Activated T-helper 1 cell treated with anti-CD3 and anti-CD28 coated beads, Interleukin-12 subunit alpha, Interleukin-12 subunit beta, Interleukin-2, Interleukin-4 antibody, amounts not matched to agents 30 ng/mL and 10 ng/mL and 1 ng/mL, durations not matched to agents 14 hours and 24 hours and 36 hours (primary cell): ENCODE data around the gene CHD3. TPM values are rescaled to one million over a fixed set of nuclear protein-coding genes. Genes with fewer than 3 reads are reported as not detected.
A peak's percentile ranks its signal among the peaks of the same experiment; 100 is the strongest.

Experiments used
- DNase-seq: peaks from one replicate; pipeline ENCODE4 v3.0.0; 2021; ENCODE audit warnings: low spot score
- H3K27ac Mint-ChIP-seq: one replicate; pipeline ENCODE4 v1.8.0; 2021; ENCODE audit warnings: mild to moderate bottlenecking, mixed read lengths
- H3K27me3 Mint-ChIP-seq: one replicate; pipeline ENCODE4 v1.8.0; 2022; ENCODE audit warnings: mild to moderate bottlenecking, moderate library complexity, mixed read lengths; ENCODE audit not compliant: insufficient read depth
- H3K36me3 Mint-ChIP-seq: one replicate; pipeline ENCODE4 v1.8.0; 2021; ENCODE audit warnings: low read depth, mixed read lengths
- H3K4me1 Mint-ChIP-seq: one replicate; pipeline ENCODE4 v1.8.0; 2021; ENCODE audit warnings: low read depth, mixed read lengths
- H3K4me3 Mint-ChIP-seq: one replicate; pipeline ENCODE4 v1.8.0; 2021; ENCODE audit warnings: mild to moderate bottlenecking, moderate library complexity, mixed read lengths
- H3K9me3 Mint-ChIP-seq: one replicate; pipeline ENCODE4 v1.8.0; 2021; ENCODE audit warnings: mixed read lengths
- intact Hi-C: fragments of 100-400 bp; cut with micrococcal nuclease; formaldehyde crosslinking; loops from one replicate; pipeline ENCODE4 v1.15.1; 2024
- total RNA-seq: library from RNA; stranded (reverse); gene quantifications from 2 replicates; pipeline ENCODE4 v1.2.3, GENCODE V29; 2022

The CHD3 gene
- total RNA-seq, 1 donor from 2014 or later: 125 TPM

DNA sequence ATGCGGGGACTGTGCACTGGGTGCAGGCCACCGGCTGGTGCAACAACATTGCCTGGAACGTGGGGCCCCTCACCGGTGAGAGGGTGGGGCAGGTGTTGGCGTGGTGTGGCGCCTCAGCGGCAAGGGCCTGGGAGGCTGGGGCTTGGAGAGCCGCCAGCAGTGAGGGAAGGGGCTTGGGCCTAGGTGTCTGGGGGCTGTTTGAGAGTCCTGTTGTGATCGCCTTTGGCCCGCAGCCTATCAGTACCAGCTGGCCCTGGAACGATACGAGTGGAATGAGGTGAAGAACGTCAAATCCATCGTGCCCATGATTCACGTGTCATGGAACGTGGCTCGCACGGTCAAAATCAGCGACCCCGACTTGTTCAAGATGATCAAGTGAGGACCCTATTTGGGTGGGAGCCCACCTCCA lies 36.3 kb upstream of the CHD3 start:
- intact Hi-C loops: loop anchor here (10.0 kb wide), 1 partner anchor 837 kb away; the partner anchor contains the start of gene RNASEK
- Mint-ChIP-seq H3K36me3 (peaks cover 45% of the 10 kb centered on the region), H3K27ac (no peak overlapping the region), H3K4me3 (peak overlapping the region; percentile 65), H3K9me3 (no peaks in the 10 kb centered on the region), H3K4me1 (peaks cover 13% of the 10 kb centered on the region), H3K27me3 (no peaks in the 10 kb centered on the region)
- no peak for DNase-seq

DNA sequence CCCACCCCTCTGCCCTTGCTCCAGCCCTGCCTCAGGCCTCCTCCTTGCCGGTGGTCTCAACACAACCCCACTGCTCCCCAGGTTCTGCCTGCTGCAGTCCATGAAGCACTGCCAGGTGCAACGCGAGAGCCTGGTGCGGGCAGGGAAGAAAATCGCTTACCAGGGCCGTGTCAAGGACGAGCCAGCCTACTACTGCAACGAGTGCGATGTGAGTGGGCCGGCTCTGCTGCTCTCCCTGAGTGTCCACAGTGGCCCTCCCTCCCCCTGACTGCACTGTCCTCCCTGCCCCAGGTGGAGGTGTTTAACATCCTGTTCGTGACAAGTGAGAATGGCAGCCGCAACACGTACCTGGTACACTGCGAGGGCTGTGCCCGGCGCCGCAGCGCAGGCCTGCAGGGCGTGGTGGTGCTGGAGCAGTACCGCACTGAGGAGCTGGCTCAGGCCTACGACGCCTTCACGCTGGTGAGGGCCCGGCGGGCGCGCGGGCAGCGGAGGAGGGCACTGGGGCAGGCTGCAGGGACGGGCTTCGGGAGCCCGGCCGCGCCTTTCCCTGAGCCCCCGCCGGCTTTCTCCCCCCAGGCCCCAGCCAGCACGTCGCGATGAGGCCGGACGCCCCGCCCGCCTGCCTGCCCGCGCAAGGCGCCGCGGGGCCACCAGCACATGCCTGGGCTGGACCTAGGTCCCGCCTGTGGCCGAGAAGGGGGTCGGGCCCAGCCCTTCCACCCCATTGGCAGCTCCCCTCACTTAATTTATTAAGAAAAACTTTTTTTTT lies 35.5 kb upstream of the CHD3 start:
- Mint-ChIP-seq H3K27ac (no peak overlapping the region), H3K27me3 (no peaks in the 10 kb centered on the region), H3K9me3 (no peaks in the 10 kb centered on the region), H3K4me3 (no peak overlapping the region), H3K4me1 (peaks cover 13% of the 10 kb centered on the region), H3K36me3 (peaks cover 44% of the 10 kb centered on the region)
- DNase-seq: no peak
- intact Hi-C loops: loop anchor here (10.0 kb wide), 1 partner anchor 838 kb away; the partner anchor contains the start of gene RNASEK

DNA sequence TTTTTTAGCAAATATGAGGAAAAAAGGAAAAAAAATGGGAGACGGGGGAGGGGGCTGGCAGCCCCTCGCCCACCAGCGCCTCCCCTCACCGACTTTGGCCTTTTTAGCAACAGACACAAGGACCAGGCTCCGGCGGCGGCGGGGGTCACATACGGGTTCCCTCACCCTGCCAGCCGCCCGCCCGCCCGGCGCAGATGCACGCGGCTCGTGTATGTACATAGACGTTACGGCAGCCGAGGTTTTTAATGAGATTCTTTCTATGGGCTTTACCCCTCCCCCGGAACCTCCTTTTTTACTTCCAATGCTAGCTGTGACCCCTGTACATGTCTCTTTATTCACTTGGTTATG lies 34.9 kb upstream of the CHD3 start:
- H3K27me3 Mint-ChIP-seq: no peaks in the 10 kb centered on the region
- no peaks in the 10 kb centered on the region for H3K9me3 Mint-ChIP-seq
- DNase-seq: no peak
- H3K27ac Mint-ChIP-seq: no peak overlapping the region
- peak overlapping the region; percentile 15 for H3K4me3 Mint-ChIP-seq
- H3K36me3 Mint-ChIP-seq: peaks cover 41% of the 10 kb centered on the region
- intact Hi-C loops: loop anchor here (10.0 kb wide), 1 partner anchor 839 kb away; the partner anchor contains the start of gene RNASEK
- H3K4me1 Mint-ChIP-seq: peaks cover 13% of the 10 kb centered on the region

DNA sequence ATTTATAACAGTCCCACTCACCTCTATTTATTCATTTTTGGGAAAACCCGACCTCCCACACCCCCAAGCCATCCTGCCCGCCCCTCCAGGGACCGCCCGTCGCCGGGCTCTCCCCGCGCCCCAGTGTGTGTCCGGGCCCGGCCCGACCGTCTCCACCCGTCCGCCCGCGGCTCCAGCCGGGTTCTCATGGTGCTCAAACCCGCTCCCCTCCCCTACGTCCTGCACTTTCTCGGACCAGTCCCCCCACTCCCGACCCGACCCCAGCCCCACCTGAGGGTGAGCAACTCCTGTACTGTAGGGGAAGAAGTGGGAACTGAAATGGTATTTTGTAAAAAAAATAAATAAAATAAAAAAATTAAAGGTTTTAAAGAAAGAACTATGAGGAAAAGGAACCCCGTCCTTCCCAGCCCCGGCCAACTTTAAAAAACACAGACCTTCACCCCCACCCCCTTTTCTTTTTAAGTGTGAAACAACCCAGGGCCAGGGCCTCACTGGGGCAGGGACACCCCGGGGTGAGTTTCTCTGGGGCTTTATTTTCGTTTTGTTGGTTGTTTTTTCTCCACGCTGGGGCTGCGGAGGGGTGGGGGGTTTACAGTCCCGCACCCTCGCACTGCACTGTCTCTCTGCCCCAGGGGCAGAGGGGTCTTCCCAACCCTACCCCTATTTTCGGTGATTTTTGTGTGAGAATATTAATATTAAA lies 34.4 kb upstream of the CHD3 start:
- Mint-ChIP-seq H3K27ac (no peak overlapping the region), H3K4me1 (peaks cover 13% of the 10 kb centered on the region), H3K4me3 (peak overlapping the region; percentile 15), H3K36me3 (peaks cover 45% of the 10 kb centered on the region), H3K27me3 (no peaks in the 10 kb centered on the region), H3K9me3 (no peaks in the 10 kb centered on the region)
- intact Hi-C loops: loop anchor here (10.0 kb wide), 1 partner anchor 839 kb away; the partner anchor contains the start of gene RNASEK
- DNase-seq: no peak

DNA sequence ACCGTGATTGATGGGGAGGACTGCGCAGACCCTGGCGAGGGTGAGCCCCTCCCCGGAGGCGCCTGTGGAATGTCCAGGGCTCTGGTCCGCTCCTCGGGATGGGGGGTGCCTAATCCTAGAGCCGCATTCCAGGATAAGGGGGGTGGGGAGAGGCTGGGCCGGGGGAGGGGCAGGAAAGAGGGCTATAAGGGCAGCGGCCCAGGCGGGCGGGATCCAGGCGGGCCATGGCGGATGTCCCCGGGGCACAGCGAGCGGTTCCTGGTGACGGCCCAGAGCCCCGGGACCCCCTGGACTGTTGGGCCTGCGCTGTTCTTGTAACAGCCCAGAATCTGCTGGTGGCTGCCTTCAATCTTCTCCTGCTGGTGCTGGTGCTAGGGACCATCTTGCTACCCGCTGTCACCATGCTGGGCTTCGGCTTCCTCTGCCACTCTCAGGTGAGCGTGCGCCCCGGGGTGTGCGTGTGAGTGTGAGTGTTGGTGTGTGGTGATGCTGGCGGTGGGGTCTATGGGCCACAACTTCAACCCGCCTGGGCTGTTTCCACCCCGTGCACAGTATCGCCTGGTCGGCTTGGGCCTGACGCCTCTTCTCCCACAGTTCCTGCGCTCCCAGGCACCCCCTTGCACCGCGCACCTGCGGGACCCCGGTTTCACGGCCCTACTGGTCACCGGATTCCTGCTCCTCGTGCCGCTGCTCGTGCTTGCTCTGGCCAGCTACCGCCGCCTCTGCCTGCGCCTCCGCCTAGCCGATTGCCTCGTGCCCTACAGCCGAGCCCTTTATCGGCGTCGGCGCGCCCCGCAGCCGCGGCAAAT lies 33.5 kb upstream of the CHD3 start, which contains the start of gene TMEM88:
Gene TMEM88 (plus strand): TSS at position 216 of the 809 bp plus-strand sequence. CDS start 9 bp downstream, at position 225.
- Mint-ChIP-seq H3K9me3 (no peaks in the 10 kb centered on the region), H3K27me3 (no peaks in the 10 kb centered on the region), H3K27ac (no peak within 1 kb of the TSS), H3K4me3 (peak within 1 kb of the TSS; percentile 15), H3K4me1 (peaks cover 8% of the 10 kb centered on the region), H3K36me3 (peaks cover 43% of the 10 kb centered on the region)
- DNase-seq: no peak
- intact Hi-C loops: loop anchor here (5.0 to 10.0 kb wide), 3 partner anchors 202 to 840 kb away; partner anchors contain the start of genes EIF5A and RNASEK

DNA sequence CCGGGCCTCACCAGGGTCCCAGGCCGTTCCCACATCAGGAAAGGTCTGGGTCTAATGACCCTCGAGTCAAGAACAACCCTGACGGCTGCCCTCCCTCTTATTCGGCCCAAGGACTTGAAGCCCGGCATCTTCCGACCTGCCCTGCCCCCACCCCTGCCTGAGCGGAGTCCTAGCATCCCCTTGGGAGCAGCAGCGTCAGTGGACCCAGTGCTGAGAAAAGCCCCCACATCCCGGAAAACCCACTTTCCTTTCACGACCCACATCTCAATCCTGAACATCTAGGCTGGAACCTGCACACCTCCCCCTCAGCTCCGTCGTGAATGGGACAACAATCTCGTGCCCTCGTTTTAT lies 33.0 kb upstream of the CHD3 start:
- no peak for DNase-seq
- intact Hi-C loops: loop anchor here (5.0 to 10.0 kb wide), 3 partner anchors 202 to 841 kb away; partner anchors contain the start of genes EIF5A and RNASEK
- H3K9me3 Mint-ChIP-seq: no peaks in the 10 kb centered on the region
- peaks cover 5% of the 10 kb centered on the region for H3K4me1 Mint-ChIP-seq
- peaks cover 39% of the 10 kb centered on the region for H3K36me3 Mint-ChIP-seq
- no peak overlapping the region for H3K27ac Mint-ChIP-seq
- no peak overlapping the region for H3K4me3 Mint-ChIP-seq
- no peaks in the 10 kb centered on the region for H3K27me3 Mint-ChIP-seq

DNA sequence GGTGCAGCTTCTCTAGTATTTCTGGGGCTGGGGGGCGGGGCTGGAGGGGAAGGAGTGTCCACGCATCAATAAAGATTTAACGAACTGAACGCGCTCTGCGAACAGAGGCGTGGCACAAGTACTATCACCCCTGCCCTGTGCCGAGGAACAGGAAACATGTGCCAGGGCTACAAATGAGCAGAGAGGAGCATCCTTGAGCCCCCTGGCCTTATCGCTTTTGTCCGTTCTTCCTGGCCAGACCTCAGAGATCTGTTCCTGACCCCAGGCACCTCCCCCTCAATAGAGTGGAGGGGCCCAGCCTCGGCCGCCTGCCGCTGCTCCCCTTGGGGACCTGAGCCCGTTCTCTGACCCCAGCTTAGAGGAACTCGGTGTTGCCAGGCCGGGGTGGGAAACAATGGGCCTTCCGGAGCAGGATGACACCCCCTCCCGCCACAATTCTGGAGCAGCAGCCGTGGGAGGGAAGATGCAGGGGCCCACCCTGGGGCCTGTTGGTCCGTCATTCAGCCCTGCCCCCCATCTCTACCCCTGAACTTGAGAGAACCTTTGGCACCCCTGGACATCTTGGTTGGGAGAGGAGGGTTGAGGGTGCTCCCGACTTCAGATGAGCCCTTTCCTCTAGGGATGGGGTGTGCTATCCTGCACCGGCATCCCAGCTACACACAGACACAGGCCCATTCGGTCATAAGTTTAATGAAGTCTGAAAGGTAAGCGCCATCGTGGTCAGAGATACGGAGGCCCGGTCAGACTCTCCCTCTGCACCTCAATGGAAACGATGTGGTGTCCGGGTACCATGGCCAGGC lies 32.4 kb upstream of the CHD3 start:
- Mint-ChIP-seq H3K27me3 (no peaks in the 10 kb centered on the region), H3K9me3 (no peaks in the 10 kb centered on the region), H3K4me3 (no peak overlapping the region), H3K4me1 (peaks cover under 1% of the 10 kb centered on the region), H3K36me3 (peaks cover 37% of the 10 kb centered on the region), H3K27ac (no peak overlapping the region)
- intact Hi-C loops: loop anchor here (5.0 to 10.0 kb wide), 3 partner anchors 201 to 841 kb away; partner anchors contain the start of genes EIF5A and RNASEK
- DNase-seq: no peak

DNA sequence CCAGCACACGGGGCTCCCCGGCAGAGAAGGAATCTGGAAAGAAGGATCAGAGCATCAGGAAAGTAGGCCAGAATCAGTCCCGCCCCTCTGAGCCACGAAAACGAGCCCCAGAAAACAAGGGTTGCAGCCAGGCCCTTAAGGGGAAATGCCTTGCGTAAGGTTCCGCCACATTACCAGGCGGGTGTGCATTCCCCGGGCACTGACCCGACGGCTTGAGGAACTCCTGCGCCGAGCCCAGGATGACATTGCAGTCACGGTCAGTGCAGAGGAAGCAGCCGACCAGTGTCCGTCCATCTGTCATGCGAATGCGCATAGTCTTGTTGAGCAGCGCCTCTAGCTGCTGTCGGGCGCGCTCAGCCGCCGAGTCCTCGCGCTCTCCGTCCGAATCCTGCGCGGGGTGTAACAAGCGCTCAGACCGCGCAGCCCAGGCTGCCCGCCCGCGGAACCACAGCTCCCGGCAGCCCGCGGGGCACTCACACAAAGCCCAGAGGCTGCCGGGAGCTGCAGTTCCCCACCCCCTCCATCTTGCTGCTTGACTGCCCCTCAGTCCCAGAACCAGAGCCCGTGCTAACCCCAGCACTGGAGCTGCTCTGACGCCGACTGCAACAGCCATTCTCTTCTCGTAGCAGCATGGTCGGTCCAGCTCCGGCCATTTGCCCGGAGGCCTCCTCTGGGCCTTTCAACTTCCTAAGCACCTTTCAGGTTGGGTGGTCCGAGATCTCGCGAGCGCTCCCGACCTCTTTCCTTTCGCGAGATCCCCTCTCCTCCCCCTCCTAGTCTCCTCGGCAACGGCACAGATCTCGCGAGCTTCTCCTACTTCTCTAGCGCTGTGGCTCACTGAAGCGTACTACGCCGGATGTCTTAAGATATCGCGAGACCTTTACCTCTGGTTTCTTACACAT lies 31.5 kb upstream of the CHD3 start, which contains the start of gene NAA38:
Gene NAA38 (minus strand): TSS at position 749 of the 902 bp plus-strand sequence. CDS start 96 bp downstream, at position 653.
- Mint-ChIP-seq H3K27ac (no peak within 1 kb of the TSS), H3K27me3 (no peaks in the 10 kb centered on the region)
- intact Hi-C loops: loop anchor here (1.0 to 10.0 kb wide), 13 partner anchors 13 to 842 kb away; partner anchors contain the start of genes CNTROB, EIF5A, KDM6B and RNASEK

DNA sequence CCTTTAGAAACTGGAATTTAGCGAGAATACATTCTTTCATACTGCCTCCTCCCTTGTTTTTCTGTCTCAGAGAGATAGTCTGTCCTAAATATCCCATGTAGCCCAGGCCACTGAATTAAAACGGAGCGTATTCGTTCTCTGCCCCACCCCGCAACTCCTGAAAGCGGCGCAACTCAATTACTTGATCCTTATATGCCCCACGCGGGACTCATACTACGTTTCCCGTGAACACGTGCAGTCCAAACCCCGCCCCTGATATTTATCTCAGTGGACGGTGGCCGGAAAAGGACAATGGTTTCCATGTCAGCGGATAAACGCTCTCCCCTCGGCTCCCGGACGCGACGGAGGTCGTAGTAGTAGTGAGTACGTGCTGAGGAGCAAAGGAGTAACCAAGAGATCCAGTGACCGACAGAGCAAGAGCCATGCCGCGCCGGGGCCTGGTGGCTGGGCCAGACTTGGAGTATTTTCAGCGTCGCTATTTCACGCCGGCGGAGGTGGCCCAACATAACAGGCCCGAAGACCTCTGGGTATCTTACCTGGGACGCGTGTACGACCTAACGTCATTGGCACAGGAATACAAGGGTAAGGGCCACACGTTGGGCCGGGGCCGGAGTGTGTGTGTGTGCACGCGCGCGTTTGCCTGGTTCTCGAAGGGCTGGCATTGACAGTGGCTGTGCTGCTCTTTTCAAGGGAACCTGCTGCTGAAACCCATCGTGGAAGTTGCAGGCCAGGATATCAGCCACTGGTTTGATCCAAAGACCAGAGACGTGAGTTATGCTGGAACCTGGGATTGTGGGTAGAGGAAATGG lies 30.7 kb upstream of the CHD3 start, which contains the start of gene CYB5D1:
Gene CYB5D1 (plus strand): TSS at position 291 of the 809 bp plus-strand sequence. CDS start 132 bp downstream, at position 423.
- Mint-ChIP-seq H3K27ac (no peak within 1 kb of the TSS), H3K9me3 (no peaks in the 10 kb centered on the region), H3K36me3 (peaks cover 29% of the 10 kb centered on the region), H3K27me3 (no peaks in the 10 kb centered on the region), H3K4me1 (no peaks in the 10 kb centered on the region), H3K4me3 (no peak within 1 kb of the TSS)
- peak; percentile 87 for DNase-seq
- intact Hi-C loops: loop anchor here (1.0 to 10.0 kb wide), 13 partner anchors 14 to 843 kb away; partner anchors contain the start of genes CNTROB, EIF5A, KDM6B and RNASEK

More for the DNA sequence above, 31.5 kb upstream of the CHD3 start, which contains the start of gene NAA38:
- H3K36me3 Mint-ChIP-seq: peaks cover 29% of the 10 kb centered on the region
- no peak within 1 kb of the TSS for H3K4me3 Mint-ChIP-seq
- no peaks in the 10 kb centered on the region for H3K4me1 Mint-ChIP-seq
- peak; percentile 92 for DNase-seq
- H3K9me3 Mint-ChIP-seq: no peaks in the 10 kb centered on the region

DNA sequence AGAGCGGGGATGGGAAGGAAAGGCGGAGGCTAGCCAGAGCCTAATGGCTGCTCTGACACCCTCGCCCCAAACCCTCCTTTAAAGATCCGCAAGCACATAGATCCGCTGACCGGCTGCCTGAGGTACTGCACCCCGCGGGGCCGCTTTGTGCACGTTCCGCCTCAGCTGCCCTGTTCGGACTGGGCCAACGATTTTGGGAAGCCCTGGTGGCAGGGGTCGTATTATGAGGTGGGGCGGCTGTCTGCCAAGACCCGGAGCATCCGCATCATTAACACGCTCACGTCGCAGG lies 30.1 kb upstream of the CHD3 start:
- Mint-ChIP-seq H3K4me1 (no peaks in the 10 kb centered on the region), H3K9me3 (no peaks in the 10 kb centered on the region), H3K4me3 (no peak overlapping the region), H3K27ac (no peak overlapping the region), H3K36me3 (peaks cover 29% of the 10 kb centered on the region), H3K27me3 (no peaks in the 10 kb centered on the region)
- DNase-seq: no peak
- intact Hi-C loops: loop anchor here (5.0 to 10.0 kb wide), 3 partner anchors 199 to 844 kb away; partner anchors contain the start of genes EIF5A and RNASEK
